Measurements from ENCODE around the gene TMPRSS6. TPM values are rescaled to one million over a fixed set of nuclear protein-coding genes. Genes with fewer than 3 reads are reported as not detected.

The TMPRSS6 gene
- total and polyA plus RNA-seq, 2 donors (not counting 1 experiment from before 2014, with no cell fraction given), result 0.03 TPM; not detected in 1

- H4K20me1 ChIP-seq (ENCODE audit: control insufficient read depth, insufficient read depth, low read length, poor library complexity, severe bottlenecking), result no peaks in the 10 kb centered on the region
- peaks cover 3% of the 10 kb centered on the region for H3K79me2 ChIP-seq (ENCODE audit: control insufficient read depth, insufficient read depth, low read length)
- TF ChIP-seq EZH2 (IDR thresholded peaks at IDR 0.05; ENCODE audit: borderline replicate concordance, insufficient read depth, low read depth, low read length, poor library complexity, severe bottlenecking) (no peak), CTCF (IDR thresholded peaks at IDR 0.05) (no peak)
- ATAC-seq (ENCODE audit: low read depth), result no peak
- peaks cover 20% of the 10 kb centered on the region for H3K4me1 Mint-ChIP-seq
- H3K27me3 ChIP-seq (replicated peaks in 1 of 4; ENCODE audit: control extremely low read depth in 1 of 4, control insufficient read depth in 3 of 4, insufficient read depth in 4 of 4, low read length in 3 of 4), result no peaks in the 10 kb centered on the region
- POLR2A ChIA-PET, result no interaction called here
- H2AFZ ChIP-seq (ENCODE audit: insufficient read depth, low read depth, low read length, poor library complexity, severe bottlenecking), result no peak overlapping the region
- no peak overlapping the region for H3K9ac ChIP-seq (ENCODE audit: low read length)
- H3K9me3 Mint-ChIP-seq (ENCODE audit: insufficient read depth), result no peaks in the 10 kb centered on the region
- no peak overlapping the region for H3K4me3 ChIP-seq (ENCODE audit: control extremely low read depth in 1 of 5, extremely low read depth in 1 of 5, insufficient read depth in 1 of 5, low read depth in 2 of 5, low read length in 4 of 5)
- no peaks in the 10 kb centered on the region for H3K9me3 ChIP-seq (ENCODE audit: control extremely low read depth in 1 of 3, control insufficient read depth in 2 of 3, insufficient read depth in 1 of 3, low read length in 2 of 3)
- CTCF ChIA-PET, result interaction anchor here (0.7 kb wide), 1 partner anchor 55 kb away, joined by 3 read pairs; no protein-coding TSS in a partner anchor
- 98% methylated on average over 10 of the region's 10 CpGs for WGBS (ENCODE audit: insufficient coverage)
- H3K4me2 ChIP-seq (replicated peaks; ENCODE audit: low read depth, low read length, poor library complexity, severe bottlenecking), result no peak overlapping the region
- no peak for DNase-seq
- peaks cover 9 to 20% of the 10 kb centered on the region in 2 donors for H3K4me1 ChIP-seq (ENCODE audit: control insufficient read depth in 2 of 2, insufficient read depth in 2 of 2, low read length in 2 of 2)
- peak overlapping the region; percentile 53 for H3K27ac Mint-ChIP-seq
- H3K27ac ChIP-seq (ENCODE audit: low read length in 2 of 2), result no peak overlapping the region
- peak overlapping the region; percentile 50 for H3K4me3 Mint-ChIP-seq
- no peaks in the 10 kb centered on the region for H3K36me3 ChIP-seq (replicated peaks in 1 of 2; ENCODE audit: control extremely low read depth in 1 of 2, control insufficient read depth in 1 of 2, extremely low read depth in 1 of 2, insufficient read depth in 2 of 2, low read length in 1 of 2)
- H3K27me3 Mint-ChIP-seq, result no peaks in the 10 kb centered on the region
- intact Hi-C loops (cut with micrococcal nuclease), result no loop called here
Observed at GRCh38 chr22:37017356-37017755, 92.2 kb downstream of the TMPRSS6 start.

DNA sequence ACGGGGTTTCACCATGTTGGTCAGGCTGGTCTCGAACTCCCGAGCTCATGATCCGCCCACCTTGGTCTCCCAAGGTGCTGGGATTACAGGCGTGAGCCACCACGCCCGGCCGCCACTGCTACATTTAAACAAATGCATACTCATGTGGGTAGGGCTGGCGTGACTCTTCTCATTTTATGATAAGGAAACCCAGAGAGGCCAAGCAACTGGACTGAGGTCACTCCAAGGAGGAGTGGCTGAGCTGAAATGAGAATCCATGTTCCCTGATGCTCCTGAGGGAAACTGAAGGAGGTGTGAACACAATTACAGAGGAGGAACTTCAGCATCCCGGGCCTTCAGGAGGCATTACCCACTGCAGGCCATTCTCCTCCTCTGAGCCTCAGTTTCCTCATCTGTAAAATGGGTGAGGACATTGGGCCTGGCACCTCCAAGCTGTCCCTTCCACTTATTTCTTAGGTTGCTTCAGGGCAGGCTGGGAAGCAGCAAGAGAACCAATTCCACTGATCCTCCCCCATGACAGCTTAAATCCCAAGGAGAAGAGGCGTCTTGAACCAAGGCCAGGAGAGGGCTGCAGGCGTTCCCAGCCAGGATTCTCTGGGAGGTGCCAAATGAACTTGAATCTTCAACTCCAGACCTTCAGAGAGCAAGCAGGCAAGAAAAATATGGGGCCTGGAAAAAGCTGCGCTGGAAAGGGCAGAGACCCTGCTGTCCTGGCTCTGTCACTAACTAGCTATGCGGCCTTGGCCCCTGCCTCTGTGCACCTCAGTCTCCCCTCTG lies 93.2 kb downstream of the TMPRSS6 start:
- Histone ChIP-seq H4K20me1 (ENCODE audit: control insufficient read depth, insufficient read depth, low read length, poor library complexity, severe bottlenecking) (no peaks in the 10 kb centered on the region), H3K27me3 (replicated peaks in 1 of 4; ENCODE audit: control extremely low read depth in 1 of 4, control insufficient read depth in 3 of 4, insufficient read depth in 4 of 4, low read length in 3 of 4) (no peaks in the 10 kb centered on the region), H3K4me2 (replicated peaks; ENCODE audit: low read depth, low read length, poor library complexity, severe bottlenecking) (no peak overlapping the region), H3K4me3 (ENCODE audit: control extremely low read depth in 1 of 5, extremely low read depth in 1 of 5, insufficient read depth in 1 of 5, low read depth in 2 of 5, low read length in 4 of 5) (no peak overlapping the region), H3K36me3 (replicated peaks in 1 of 2; ENCODE audit: control extremely low read depth in 1 of 2, control insufficient read depth in 1 of 2, extremely low read depth in 1 of 2, insufficient read depth in 2 of 2, low read length in 1 of 2) (no peaks in the 10 kb centered on the region), H3K27ac (ENCODE audit: low read length in 2 of 2) (no peak overlapping the region), H3K9me3 (ENCODE audit: control extremely low read depth in 1 of 3, control insufficient read depth in 2 of 3, insufficient read depth in 1 of 3, low read length in 2 of 3) (no peaks in the 10 kb centered on the region), H3K9ac (ENCODE audit: low read length) (no peak overlapping the region), H3K4me1 (ENCODE audit: control insufficient read depth in 2 of 2, insufficient read depth in 2 of 2, low read length in 2 of 2) (peaks cover 4 to 14% of the 10 kb centered on the region in 2 donors), H2AFZ (ENCODE audit: insufficient read depth, low read depth, low read length, poor library complexity, severe bottlenecking) (no peak overlapping the region), H3K79me2 (ENCODE audit: control insufficient read depth, insufficient read depth, low read length) (no peaks in the 10 kb centered on the region)
- intact Hi-C loops (cut with micrococcal nuclease), result no loop called here
- 96% methylated on average over 14 of the region's 14 CpGs for whole genome bisulfite sequencing (ENCODE audit: insufficient coverage)
- ChIA-PET POLR2A (no interaction called here), CTCF (no interaction called here)
- ATAC-seq (ENCODE audit: low read depth) (no peak), DNase-seq (no peak)
- Mint-ChIP-seq H3K4me3 (no peak overlapping the region), H3K9me3 (ENCODE audit: insufficient read depth) (no peaks in the 10 kb centered on the region), H3K27ac (no peak overlapping the region), H3K27me3 (no peaks in the 10 kb centered on the region), H3K4me1 (peaks cover 12% of the 10 kb centered on the region)
- no peak for TF ChIP-seq CTCF (IDR thresholded peaks at IDR 0.05)
- TF ChIP-seq EZH2 (IDR thresholded peaks at IDR 0.05; ENCODE audit: borderline replicate concordance, insufficient read depth, low read depth, low read length, poor library complexity, severe bottlenecking), result no peak
